HG03558 (cell line): ENCODE data around the gene SULF2.
"Not testable (repeated sequence)": the region's sequence is repeated elsewhere in the genome, so short reads cannot be mapped to it uniquely, and the experiment has no call there.

Experiments
- ATAC-seq: cut with Tn5 transposase; IDR thresholded peaks from one replicate; pipeline ENCODE4 v1.9.1; 2021; ENCODE audit warnings: moderate number of reproducible peaks; ENCODE audit not compliant: unreplicated experiment; ENCODE audit errors: extremely low read depth

Gene SULF2

DNA sequence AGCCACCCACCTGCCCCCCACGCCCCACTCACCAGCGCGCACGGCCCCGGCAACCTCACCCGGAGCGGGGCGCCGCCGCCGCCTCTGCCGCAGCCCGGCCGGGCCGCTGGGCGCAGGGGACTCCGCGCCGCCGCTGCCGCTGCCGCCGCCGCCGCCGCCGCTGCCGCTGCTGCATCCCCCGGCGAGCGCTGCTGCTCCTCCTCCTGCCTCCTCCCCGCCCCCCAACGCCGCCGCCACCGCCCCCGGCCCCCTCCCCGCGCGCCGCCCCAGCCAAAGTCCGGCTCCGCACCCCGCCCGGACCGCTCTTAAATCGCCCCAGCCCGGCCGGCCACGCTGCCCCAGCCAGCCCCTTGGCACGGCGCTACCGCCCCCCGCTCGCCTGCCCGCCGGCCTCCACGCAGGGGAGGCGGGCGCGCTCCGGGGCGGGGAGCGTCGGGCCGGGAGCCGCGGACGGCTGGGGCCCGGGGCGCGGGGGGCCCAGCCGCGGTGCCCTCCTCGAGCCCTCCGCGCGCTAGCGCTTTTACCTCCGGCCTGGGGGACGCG, at the start of gene SULF2:
TSS of gene SULF2 (minus strand) at position 171 of the 543 bp plus-strand sequence. CDS start 28,118 bp downstream, outside the sequence.
- no peak for ATAC-seq

DNA sequence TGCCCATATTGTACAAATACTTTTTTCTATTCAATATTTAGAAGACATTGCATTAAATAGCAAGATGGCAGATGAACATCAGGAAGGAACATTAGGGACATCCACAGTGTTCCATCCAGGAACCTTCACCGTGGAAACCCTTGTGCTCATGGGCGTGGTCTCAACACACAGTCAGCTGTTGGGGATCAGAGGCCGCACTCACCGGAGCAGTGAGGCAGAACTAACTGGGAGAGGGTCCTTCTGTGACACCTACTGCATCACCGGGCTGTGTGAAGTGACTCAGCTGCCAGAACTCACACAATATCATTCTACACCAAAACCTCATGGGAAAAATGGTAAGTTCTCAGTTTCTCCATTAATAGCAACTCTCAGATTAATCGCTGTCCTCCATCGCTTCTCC, 46.4 kb upstream of the SULF2 start:
- ATAC-seq: not testable (repeated sequence)

DNA sequence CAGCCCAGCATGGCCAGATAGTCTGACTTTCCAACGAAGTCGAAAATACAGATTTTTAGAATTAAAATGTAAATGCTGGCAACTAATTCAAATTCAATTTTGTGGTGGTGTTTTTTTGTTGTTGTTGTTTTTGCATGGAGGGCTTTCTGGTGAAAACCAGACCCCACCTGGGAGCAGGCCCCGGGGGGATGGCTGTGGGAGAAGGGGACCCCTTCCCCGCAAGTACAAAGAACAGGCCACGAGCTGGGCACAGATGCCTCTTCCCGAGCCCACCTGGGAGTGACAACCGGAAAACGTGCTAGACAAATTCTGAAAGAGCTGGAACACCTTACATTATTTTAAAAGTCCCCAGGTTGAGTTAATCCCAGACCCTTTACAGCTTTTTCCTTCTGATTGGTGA, 41.4 kb upstream of the SULF2 start:
- not testable (repeated sequence) for ATAC-seq

DNA sequence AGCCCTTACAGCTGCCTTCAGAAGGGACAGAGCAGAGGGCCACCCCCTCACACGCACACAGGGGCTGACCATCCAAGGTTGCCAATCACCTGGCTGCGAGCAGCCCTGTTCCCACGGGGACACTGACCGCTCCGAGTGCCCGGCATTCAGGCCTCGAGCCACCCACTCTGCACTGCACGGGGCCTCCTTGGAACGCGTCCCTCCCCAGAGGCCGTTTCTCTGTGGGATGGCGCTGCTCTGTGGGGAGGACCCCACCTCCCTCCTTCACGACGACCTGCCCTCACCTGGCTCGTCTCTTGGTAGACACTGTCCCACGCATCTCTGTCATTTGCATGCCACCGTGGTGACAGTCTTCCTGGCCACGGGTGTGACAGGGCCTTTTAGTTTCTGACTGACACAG, 40.7 kb upstream of the SULF2 start:
- not testable (repeated sequence) for ATAC-seq

DNA sequence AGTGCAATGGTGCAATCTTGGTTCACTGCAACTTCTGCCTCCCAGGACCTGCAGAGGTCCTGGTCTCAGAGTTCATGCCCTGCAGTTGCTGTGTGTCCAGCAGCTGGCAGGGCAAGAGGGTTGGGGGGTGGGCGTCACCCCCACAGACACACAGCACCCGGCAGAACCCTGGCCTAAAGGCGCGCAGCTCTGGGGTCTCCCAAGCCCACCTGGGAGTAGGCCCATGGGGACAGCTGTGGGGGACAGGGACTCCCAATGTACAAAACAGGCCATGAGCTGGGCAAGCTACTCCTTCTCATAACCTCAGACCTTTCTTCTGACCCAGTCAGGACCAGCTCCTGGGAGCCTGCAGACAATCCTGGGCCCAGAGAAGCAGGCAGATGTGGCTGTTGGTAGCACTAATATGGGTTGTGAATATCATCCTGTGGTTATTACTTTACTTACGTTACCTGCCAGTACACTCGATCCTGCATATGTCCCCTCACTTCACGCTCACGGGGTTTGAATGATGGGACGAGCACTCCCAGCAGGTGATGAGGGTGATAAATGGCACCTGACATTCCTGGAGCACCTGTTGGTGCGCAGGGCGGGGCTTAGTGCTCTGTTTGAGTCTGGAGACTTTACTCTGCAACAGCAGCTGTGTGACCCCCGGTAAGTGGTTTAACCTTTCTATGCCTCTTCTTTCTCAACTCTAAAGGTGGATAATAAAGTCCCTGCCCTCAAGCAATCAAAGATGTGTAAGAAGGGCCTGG, 39.9 kb upstream of the SULF2 start:
- no peak for ATAC-seq

DNA sequence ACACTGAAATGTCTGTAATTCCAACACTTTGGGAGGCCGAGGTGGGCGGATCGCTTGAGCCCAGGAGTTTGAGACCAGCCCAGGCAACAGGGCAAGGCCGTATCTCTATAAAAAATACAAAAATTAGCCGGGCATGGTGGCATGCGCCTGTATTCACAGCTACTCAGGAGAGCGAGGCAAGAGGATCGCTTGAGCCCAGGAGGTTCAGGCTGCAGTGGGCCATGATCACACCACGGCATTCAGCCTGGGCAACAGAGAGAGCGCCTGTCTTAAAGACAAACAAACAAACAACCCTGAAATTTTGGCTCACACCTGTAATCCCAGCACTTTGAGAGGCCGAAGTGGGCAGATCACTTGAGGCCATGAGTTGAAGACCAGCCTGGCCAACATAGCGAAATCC, 38.7 kb upstream of the SULF2 start:
- ATAC-seq: not testable (repeated sequence)

DNA sequence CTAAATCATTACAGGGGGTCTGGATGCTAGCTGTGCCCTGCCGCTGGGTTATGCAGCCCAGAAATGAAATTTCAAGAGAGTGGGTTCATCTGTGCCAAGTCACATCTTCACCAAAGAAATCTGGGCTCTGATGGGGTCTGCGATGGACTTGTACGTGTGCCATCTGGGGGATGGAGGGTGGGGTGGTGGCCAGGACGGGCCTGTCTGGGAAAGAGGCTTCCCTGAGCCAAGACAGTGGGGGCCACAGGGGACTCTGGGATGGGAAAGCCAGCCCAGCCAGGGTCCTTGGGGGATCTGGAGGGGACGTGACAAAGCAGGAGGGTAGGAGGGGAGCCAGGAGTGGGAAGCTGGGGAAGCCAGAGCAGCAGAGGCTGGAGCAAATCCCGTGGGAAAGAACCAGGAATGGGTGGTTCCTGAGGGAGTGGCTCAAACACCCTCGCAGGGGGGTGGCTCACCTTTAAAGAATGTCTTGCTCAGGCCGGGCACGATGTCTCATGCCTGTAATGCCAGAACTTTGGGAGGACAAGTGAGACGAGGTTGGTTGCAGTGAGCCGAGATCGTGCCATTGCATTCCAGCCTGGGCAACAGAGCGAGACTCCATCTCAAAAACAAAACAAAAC, 36.3 kb upstream of the SULF2 start:
- ATAC-seq: no peak

DNA sequence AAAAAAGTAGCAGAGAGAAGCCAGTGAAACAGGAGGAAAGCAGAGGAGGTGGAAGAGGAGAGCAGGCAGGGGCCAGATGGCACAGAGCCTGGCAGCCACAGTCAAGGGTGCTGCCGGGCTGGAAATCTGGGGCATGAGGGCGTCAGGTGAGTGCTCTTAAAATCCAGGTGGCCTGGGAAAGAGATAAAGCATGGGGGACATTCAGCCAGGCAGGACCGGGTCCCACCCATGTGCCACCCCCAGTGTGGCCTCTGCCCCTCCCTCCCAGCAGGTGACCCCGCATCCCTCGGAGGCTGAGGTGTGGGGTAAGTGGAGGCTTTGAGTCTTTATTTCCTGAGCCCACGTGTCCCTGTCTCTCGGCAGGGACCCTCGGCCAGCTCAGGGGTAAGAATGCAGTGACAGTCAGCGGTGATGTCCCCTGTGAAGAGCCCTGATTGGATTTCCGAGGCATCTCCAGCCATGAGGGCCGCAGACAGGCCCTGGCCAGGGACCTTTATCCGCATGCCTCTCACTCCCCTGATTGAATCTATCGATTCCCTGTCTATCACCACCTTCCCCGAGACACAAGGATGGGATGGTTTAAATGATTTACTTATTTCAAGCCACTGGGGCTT, 33.8 kb upstream of the SULF2 start:
- no peak for ATAC-seq

DNA sequence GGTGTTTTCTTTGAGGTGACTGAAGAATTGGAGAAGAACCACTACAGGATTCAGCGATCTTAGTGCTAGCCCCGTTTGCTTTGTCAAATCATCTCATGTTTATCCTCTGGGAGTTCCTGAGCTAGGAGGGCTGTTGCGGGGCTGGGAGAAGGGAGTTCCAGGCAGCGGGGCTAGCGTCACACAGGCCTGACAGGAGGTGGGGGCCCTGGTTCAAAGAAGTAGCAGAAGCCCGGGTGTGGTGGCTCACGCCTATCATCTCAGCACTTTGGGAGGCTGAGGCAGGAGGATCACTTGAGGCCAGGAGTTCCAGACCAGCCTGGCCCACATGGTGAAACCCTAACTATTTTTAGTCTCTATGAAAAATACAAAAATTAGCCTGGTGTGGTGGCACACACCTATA, 33.2 kb upstream of the SULF2 start:
- no peak for ATAC-seq

DNA sequence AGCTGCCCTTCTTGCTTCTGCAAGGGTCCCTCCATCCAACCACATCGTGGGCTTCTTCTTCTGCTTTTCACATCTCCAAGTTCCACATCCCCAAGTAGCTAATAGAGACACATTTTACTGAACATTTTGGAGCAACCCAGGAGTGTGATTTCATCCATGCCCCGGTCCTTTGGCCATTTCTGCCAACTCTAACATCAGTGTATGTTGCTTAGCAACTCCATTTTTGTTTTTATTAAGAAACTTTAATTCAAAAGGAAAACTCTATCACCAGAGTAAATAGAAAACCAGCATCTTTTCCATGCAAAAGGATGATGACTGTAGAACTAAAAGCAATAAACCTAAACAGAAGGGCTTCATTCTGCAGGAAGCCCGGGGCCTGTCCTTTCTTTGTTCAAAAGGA, 32.7 kb upstream of the SULF2 start:
- no peak for ATAC-seq

DNA sequence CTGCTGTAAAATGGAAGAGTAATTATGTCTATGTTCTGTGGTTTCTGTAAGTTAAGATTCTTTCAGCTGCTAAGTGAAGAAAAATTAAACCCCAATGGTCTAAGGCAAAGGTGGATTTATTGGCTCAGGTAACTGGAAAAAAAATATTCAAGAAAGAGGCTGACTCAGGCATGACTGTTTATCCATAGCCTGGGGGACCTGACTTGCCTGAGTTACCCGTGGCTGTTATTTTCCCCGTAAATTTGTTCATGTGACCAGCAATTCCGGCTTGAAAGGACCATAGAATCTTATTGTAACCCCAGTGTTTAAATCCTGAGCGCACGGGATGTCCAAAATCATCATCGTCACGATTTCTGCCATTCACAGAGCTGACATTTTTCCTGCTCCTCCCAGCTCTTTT, 32.3 kb upstream of the SULF2 start:
- no peak for ATAC-seq

DNA sequence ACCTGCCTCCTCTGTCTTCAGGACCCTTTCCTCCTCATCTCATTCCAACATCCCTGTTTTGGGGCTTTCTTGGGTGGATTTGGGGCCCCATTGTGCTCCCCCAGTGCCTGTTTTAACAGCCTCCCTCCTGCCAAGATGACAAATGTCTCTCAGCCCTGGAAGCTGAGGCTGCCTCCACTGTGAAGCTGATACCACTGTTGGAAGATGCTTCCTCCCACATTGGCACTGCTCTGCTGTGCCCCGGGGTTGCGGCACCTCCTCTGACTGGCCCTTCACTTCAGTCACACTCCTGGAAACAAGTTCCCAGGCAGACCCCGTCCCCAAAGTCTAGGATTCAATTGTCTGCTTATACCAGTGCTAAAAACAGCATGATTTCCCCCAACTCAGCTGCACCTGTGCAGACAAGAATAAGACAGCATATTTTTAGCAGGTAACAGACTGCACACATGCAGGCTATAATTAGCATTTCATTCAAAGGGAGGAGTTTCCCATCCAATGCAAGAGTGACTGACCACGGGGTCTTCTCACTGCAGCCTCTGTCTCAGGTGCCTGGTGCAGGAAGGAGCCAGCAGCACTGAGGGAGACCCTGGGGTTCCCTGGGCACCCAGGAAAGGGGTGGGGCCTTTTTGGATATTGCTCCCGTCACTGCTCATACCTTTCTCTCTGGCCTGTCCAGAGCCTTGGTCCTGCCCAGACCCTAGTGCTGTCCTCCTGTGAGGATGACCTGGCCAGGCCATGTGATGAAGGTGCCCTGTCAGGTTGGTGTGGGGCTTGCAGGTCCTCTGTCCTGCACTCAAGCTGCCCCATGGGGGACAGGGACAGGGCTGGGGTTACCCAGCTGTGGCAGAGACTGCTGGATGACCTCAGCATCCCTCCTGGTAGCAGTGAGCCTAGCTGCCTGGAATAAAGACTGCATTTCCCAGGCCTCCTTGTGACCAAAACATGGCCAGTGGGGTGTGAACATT, 31.5 kb upstream of the SULF2 start:
- no peak for ATAC-seq

DNA sequence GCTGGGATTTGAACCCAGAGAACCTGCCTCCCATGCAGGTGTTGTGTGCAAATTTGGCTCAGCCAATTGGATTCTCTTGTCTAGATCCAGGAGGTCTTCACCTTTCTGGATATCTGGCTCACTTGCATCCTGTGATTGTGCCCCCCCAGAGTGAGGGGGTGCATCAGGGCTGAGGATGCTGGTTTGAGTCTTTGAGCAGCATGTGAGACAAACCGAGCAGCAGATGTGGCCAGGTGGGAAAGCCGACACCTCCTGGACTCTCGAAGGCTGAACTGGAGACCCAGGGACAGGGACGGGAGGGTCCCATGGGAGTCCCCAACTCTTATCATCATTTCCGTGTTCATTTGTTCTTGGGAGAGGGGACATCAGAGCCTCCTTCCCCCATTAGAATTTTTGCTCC, 30.6 kb upstream of the SULF2 start:
- no peak for ATAC-seq

DNA sequence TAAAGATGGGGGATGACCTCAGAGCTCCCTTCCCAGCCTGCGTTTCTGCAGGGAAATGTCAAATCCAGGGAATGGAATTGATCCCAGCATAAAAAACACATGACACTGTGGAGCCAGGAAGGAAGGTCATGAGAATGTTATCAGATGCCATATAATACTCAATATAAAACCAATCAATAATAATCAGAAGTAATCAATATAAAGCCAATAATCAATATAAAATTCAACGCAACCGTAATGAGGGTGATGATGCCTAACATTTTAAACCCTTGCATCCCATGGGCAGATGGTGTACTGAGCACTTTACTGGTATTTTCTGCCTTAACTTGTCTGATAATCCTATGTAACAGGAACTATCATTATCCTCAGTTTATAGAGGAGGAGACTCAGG, 30.1 kb upstream of the SULF2 start:
- ATAC-seq: no peak

DNA sequence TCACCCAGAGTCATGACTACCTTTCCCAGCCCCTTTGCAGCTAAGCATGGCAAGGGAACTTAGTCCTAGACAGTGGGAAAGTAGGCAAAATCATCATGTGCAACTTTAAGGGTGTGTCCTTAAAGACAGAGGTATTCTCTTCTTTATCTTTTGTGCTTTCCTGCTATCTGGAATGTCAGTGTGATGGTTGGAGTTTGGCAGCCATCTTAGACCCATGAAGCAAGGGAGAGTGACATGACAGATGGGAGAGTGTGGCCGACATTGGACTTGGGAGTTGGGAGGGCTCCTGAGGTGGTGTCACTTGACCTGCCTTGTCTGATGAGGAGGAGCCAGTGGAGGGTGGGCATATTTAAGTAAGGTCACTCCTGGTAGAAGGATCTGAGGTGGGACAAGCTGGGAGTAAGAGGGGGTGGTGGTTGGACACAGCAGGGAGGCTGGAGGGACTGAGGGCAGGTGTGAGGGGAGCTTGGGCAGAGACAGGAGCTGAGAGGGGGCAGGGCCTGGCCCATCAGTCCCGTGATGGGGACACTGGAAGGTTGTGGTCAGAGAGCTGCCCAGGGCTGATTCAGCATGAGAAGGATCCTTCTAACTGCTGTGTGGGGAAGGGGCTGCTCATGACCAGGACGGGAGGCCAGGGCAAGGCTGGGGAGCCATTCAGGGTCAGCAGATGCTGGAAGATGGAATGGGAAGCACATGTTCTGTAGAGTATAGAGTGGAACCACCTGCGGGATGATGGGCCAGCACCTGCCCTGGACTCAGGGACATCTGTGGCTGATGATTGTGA, 29.5 kb upstream of the SULF2 start:
- ATAC-seq: no peak

DNA sequence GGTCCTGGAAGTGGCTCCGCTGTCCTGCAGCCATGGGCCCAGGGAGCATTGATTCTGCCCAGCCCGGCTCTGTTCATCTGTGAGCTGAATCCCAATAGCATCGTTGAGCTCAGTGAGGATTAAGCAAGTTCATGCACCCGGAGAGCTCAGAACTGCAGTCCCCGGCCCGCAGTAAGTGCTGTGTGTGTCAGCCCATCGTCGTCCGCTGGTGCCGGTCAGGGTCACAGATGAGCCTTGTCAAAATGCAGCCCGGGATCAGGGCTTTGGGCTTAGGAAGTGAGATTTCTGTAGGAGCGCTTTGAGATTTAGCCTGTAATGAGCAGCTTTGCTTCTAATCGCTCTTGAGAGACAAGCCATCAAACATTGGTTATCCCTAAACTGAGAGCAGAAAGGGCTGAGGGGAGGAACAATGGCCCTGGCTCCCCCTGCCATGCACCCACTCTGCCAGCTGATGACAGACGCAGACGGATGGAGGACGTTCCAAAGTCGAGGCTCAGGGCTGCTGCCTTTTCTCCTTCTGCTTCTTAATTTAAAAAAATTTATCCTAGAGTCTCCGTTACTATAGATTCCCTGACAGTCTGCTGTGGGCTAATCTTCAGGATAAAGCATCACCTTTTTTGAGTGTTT, 25.6 kb upstream of the SULF2 start:
- no peak for ATAC-seq

DNA sequence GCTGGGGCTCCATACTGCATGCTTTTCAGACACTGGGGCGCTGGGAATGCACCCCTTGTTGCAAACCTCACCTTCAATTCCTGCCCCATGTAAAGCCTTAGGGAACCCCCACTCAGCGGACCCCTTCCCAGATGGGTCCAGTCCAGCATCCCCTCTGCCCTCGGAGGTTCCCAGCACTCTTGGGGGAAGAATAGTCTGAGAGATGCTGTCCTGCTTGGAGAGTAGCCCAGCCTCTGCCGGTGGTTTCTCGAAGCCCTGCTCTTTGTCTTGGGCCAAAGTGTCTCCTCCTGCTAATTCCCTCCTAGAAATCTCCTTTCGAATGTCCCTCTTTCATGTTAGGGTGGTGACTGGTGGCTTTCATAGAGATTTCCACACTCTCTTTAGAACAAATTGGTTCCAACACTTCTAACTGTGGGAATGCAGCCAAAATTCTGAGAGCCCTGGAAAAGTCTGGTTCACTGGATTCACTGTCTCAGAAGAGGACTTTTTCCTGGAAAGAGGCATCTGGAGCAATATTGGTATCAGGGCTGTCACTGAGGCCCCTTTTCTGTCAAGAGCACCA, 24.9 kb upstream of the SULF2 start:
- ATAC-seq: no peak

DNA sequence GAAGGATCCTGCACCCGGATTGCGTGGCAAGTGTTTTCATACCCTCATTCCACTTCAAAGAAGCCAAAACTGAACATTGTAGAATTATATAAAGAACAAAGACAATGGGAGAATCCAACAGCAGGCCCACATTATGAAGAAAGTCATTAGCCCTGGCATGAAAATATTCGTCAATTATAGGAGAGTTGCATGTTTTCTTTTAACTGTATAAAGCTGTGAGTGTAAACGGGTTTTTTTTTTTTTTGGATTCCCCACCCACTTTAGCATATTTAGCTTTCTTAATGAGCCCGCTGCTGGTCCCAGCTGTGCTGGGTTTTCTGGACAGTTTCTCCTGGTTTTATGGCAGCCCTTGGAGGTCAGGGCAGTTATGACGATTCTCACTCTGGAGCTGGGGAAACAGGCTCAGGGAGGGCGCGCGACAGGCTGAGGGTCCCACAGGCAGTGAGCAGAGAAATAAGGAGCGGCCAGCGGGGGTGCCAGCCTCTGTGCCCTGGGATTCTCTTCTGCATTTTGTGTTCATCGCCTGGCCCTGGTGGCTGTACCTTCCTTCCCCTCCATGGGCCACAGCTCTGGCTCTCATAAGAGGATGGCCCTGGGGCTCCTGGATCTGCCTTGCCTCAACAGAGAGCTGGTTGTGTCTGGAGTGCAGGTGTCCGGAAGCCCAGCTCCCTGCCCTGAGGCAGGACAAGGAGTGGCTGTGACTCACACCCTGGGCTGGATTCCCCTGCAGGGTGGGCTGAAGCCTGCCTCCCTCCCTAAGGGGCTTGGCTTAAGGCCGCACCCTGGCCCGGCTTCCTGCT, 24.1 kb upstream of the SULF2 start:
- ATAC-seq: no peak
